SK-N-SH (cell line): ENCODE results near the gene OGDH.

Experiments used
- CHD2 ChIP-seq: fragments of 150-350 bp; IDR thresholded peaks from 2 replicates; pipeline ENCODE4 v1.6.1; 2018; ENCODE audit warnings: low read length; ENCODE audit not compliant: partially characterized antibody
- CTCF ChIP-seq: fragments of 200-600 bp; sonication (generic); IDR thresholded peaks from 2 replicates; pipeline ENCODE4 v1.6.1; 2017; ENCODE audit warnings: antibody characterized with exemption, mild to moderate bottlenecking, moderate library complexity
- EP300 ChIP-seq, 2 experiments: IDR thresholded peaks; 2 replicates each; pipeline versions ENCODE4 v1.4.0 to v1.6.1; 2012; ENCODE audit warnings: borderline replicate concordance in 1 of 2, low read depth in 1 of 2, low read length in 1 of 2
- EZH2phosphoT487 ChIP-seq: fragments of 200-600 bp; sonication (generic); IDR thresholded peaks from 2 replicates; pipeline ENCODE4 v1.6.1; 2017; ENCODE audit warnings: low read depth, mixed run types, mild to moderate bottlenecking, antibody characterized with exemption, moderate library complexity, borderline replicate concordance
- MXI1 ChIP-seq: IDR thresholded peaks from 2 replicates; pipeline ENCODE4 v1.6.1; 2012; ENCODE audit warnings: mild to moderate bottlenecking, low read depth, low read length, improper control_type of control experiment
- POLR2AphosphoS5 ChIP-seq: IDR thresholded peaks from 2 replicates; pipeline ENCODE4 v1.6.1; 2012; ENCODE audit warnings: low read depth, low read length
- RAD21 ChIP-seq: IDR thresholded peaks from 2 replicates; pipeline ENCODE4 v1.6.1; 2012; ENCODE audit warnings: mild to moderate bottlenecking, low read length
- SIN3A ChIP-seq: IDR thresholded peaks from 2 replicates; pipeline ENCODE4 v1.6.1; 2012; ENCODE audit warnings: low read depth, mild to moderate bottlenecking, low read length, moderate library complexity, borderline replicate concordance
- TAF1 ChIP-seq: IDR thresholded peaks from 2 replicates; pipeline ENCODE4 v1.6.1; 2012; ENCODE audit warnings: low read depth, mild to moderate bottlenecking, low read length, moderate library complexity, borderline replicate concordance
- YY1 ChIP-seq: IDR thresholded peaks from 2 replicates; pipeline ENCODE4 v1.4.0; 2012; ENCODE audit warnings: low read depth, mild to moderate bottlenecking
- ZBTB33 ChIP-seq: IDR thresholded peaks from 2 replicates; pipeline ENCODE4 v1.4.0; 2012; ENCODE audit warnings: low read depth, borderline replicate concordance
- TF ChIP-seq, protein P1 (sequence below): IDR thresholded peaks from 2 replicates; pipeline ENCODE4 v1.6.1; 2012; ENCODE audit warnings: mild to moderate bottlenecking, low read depth, low read length, moderate library complexity
- TF ChIP-seq, protein P2 (sequence below): IDR thresholded peaks from 2 replicates; pipeline ENCODE4 v1.4.0; 2012; ENCODE audit warnings: low read depth

GRCh38 chr7:44676776-44677175 lies 70.3 kb downstream of the OGDH start:
- TF ChIP-seq POLR2AphosphoS5 (no peak), CHD2 (no peak), CTCF (no peak), ZBTB33 (no peak), YY1 (no peak), SIN3A (no peak), EP300 (IDR thresholded peaks at IDR 0.05; ENCODE audit: borderline replicate concordance in 1 of 2, low read depth in 1 of 2, low read length in 1 of 2) (no peak), TAF1 (no peak), RAD21 (no peak), EZH2phosphoT487 (no peak), MXI1 (no peak)
- TF ChIP-seq, protein P1, sequence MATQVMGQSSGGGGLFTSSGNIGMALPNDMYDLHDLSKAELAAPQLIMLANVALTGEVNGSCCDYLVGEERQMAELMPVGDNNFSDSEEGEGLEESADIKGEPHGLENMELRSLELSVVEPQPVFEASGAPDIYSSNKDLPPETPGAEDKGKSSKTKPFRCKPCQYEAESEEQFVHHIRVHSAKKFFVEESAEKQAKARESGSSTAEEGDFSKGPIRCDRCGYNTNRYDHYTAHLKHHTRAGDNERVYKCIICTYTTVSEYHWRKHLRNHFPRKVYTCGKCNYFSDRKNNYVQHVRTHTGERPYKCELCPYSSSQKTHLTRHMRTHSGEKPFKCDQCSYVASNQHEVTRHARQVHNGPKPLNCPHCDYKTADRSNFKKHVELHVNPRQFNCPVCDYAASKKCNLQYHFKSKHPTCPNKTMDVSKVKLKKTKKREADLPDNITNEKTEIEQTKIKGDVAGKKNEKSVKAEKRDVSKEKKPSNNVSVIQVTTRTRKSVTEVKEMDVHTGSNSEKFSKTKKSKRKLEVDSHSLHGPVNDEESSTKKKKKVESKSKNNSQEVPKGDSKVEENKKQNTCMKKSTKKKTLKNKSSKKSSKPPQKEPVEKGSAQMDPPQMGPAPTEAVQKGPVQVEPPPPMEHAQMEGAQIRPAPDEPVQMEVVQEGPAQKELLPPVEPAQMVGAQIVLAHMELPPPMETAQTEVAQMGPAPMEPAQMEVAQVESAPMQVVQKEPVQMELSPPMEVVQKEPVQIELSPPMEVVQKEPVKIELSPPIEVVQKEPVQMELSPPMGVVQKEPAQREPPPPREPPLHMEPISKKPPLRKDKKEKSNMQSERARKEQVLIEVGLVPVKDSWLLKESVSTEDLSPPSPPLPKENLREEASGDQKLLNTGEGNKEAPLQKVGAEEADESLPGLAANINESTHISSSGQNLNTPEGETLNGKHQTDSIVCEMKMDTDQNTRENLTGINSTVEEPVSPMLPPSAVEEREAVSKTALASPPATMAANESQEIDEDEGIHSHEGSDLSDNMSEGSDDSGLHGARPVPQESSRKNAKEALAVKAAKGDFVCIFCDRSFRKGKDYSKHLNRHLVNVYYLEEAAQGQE, result no peak
- TF ChIP-seq, protein P2, sequence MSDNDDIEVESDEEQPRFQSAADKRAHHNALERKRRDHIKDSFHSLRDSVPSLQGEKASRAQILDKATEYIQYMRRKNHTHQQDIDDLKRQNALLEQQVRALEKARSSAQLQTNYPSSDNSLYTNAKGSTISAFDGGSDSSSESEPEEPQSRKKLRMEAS, result no peak
